Mesendoderm (in vitro differentiated cells): ENCODE measurements around the gene DXO.

ENCODE experiments used
- DNase-seq: peaks from one replicate; pipeline ENCODE4 v3.0.0; 2013
- H2AK5ac ChIP-seq: 2 replicates; pipeline ENCODE4 v1.6.1; 2013; ENCODE audit warnings: low read length, inconsistent platforms
- H2BK120ac ChIP-seq: 2 replicates; pipeline ENCODE4 v1.6.1; 2013; ENCODE audit warnings: low read depth, mild to moderate bottlenecking, low read length, moderate library complexity, mixed read lengths
- H2BK15ac ChIP-seq: replicated peaks from 2 replicates; pipeline ENCODE4 v1.6.1; 2013; ENCODE audit warnings: low read depth, mild to moderate bottlenecking, moderate library complexity
- H2BK5ac ChIP-seq: 2 replicates; pipeline ENCODE4 v1.6.1; 2013; ENCODE audit warnings: low read length, inconsistent platforms
- H3K18ac ChIP-seq: 2 replicates; pipeline ENCODE4 v1.6.1; 2013; ENCODE audit warnings: mild to moderate bottlenecking, low read length, mixed read lengths
- H3K23ac ChIP-seq: one replicate; pipeline ENCODE4 v1.6.1; 2013; ENCODE audit warnings: low read length
- H3K27ac ChIP-seq: 2 replicates; pipeline ENCODE4 v1.5.1; 2013; ENCODE audit warnings: low read depth, mild to moderate bottlenecking, inconsistent platforms, low read length, moderate library complexity
- H3K27me3 ChIP-seq: 2 replicates; pipeline ENCODE4 v1.6.1; 2013; ENCODE audit warnings: low read length, control low read depth, mild to moderate bottlenecking, inconsistent platforms; ENCODE audit not compliant: insufficient read depth, poor library complexity
- H3K36me3 ChIP-seq: 2 replicates; pipeline ENCODE4 v1.6.1; 2013; ENCODE audit warnings: low read length, inconsistent platforms; ENCODE audit not compliant: control insufficient read depth, insufficient read depth
- H3K4ac ChIP-seq: one replicate; pipeline ENCODE4 v1.6.1; 2013; ENCODE audit warnings: low read depth, mild to moderate bottlenecking, low read length, moderate library complexity
- H3K4me1 ChIP-seq: 2 replicates; pipeline ENCODE4 v1.6.1; 2013; ENCODE audit warnings: low read depth, low read length, inconsistent platforms; ENCODE audit not compliant: control insufficient read depth
- H3K4me2 ChIP-seq: 2 replicates; pipeline ENCODE4 v1.6.1; 2013; ENCODE audit warnings: low read length
- H3K4me3 ChIP-seq: 2 replicates; pipeline ENCODE4 v1.5.1; 2013; ENCODE audit warnings: mild to moderate bottlenecking, low read length
- H3K56ac ChIP-seq: one replicate; pipeline ENCODE4 v1.6.1; 2013; ENCODE audit warnings: low read length
- H3K79me1 ChIP-seq: 2 replicates; pipeline ENCODE4 v1.6.1; 2013; ENCODE audit warnings: low read length, inconsistent platforms
- H3K79me2 ChIP-seq: 2 replicates; pipeline ENCODE4 v1.6.1; 2013; ENCODE audit warnings: mild to moderate bottlenecking, low read length; ENCODE audit not compliant: control insufficient read depth, insufficient read depth
- H3K9ac ChIP-seq: 2 replicates; pipeline ENCODE4 v1.6.1; 2013; ENCODE audit warnings: low read length, inconsistent platforms
- H4K5ac ChIP-seq: one replicate; pipeline ENCODE4 v1.6.1; 2013; ENCODE audit warnings: low read length
- H4K8ac ChIP-seq: one replicate; pipeline ENCODE4 v1.6.1; 2013; ENCODE audit warnings: low read depth, mild to moderate bottlenecking, control low read depth, low read length, moderate library complexity
- WGBS: extraction: QIAGEN DNeasy Blood & Tissue Kit; methylation state at CpG from one replicate; pipeline ENCODE4 v1.1.7; 2013; ENCODE audit warnings: low lambda C conversion rate, missing lambda C conversion rate; ENCODE audit not compliant: insufficient coverage; ENCODE audit errors: extremely low coverage; 5-methylcytosine and 5-hydroxymethylcytosine counted together

Gene DXO

GRCh38 chr6:31947070-31947675 is 24.8 kb downstream of the DXO start:
- DNase-seq: no peak
- H3K4me1 ChIP-seq: no peaks in the 10 kb centered on the region
- no peaks in the 10 kb centered on the region for H3K79me2 ChIP-seq

GRCh38 chr6:31946370-31946885 is 25.5 kb downstream of the DXO start:
- Histone ChIP-seq H3K36me3 (no peaks in the 10 kb centered on the region), H3K56ac (no peak overlapping the region), H3K4ac (no peak overlapping the region), H3K79me1 (no peaks in the 10 kb centered on the region), H3K4me2 (no peak overlapping the region), H2AK5ac (no peak overlapping the region), H2BK15ac (no peak overlapping the region), H3K9ac (no peak overlapping the region), H2BK5ac (no peak overlapping the region), H3K79me2 (no peaks in the 10 kb centered on the region), H3K4me3 (no peak overlapping the region), H3K4me1 (no peaks in the 10 kb centered on the region), H4K5ac (no peak overlapping the region), H3K18ac (no peak overlapping the region), H4K8ac (no peak overlapping the region), H3K23ac (no peak overlapping the region), H3K27me3 (no peaks in the 10 kb centered on the region), H2BK120ac (no peak overlapping the region), H3K27ac (no peak overlapping the region)
- DNase-seq: no peak
- no CpG with 5 or more reads among the region's 11 CpGs for WGBS

More at GRCh38 chr6:31947070-31947675, 24.8 kb downstream of the DXO start:
- Histone ChIP-seq H3K79me1 (no peaks in the 10 kb centered on the region), H2BK5ac (no peak overlapping the region), H4K8ac (no peak overlapping the region), H3K27ac (no peak overlapping the region), H3K56ac (no peak overlapping the region), H3K23ac (no peak overlapping the region), H3K36me3 (no peaks in the 10 kb centered on the region), H3K4me3 (no peak overlapping the region), H4K5ac (no peak overlapping the region), H3K4me2 (no peak overlapping the region), H2AK5ac (no peak overlapping the region), H2BK120ac (no peak overlapping the region), H3K9ac (no peak overlapping the region), H2BK15ac (no peak overlapping the region), H3K4ac (no peak overlapping the region), H3K18ac (no peak overlapping the region), H3K27me3 (no peaks in the 10 kb centered on the region)
- no CpG with 5 or more reads among the region's 24 CpGs for WGBS

GRCh38 chr6:31945507-31946369 is 26.2 kb downstream of the DXO start, which contains the start of gene CFB:
Gene CFB (plus strand): TSS chr6:31946095. CDS start chr6:31946222, 127 bp downstream.
- Histone ChIP-seq H3K36me3 (no peaks in the 10 kb centered on the region), H4K8ac (no peak within 1 kb of the TSS), H2BK15ac (no peak within 1 kb of the TSS), H3K23ac (no peak within 1 kb of the TSS), H3K4ac (no peak within 1 kb of the TSS), H3K27me3 (no peaks in the 10 kb centered on the region), H3K4me1 (no peaks in the 10 kb centered on the region), H2BK5ac (no peak within 1 kb of the TSS), H3K79me1 (no peaks in the 10 kb centered on the region), H3K79me2 (no peaks in the 10 kb centered on the region), H3K9ac (no peak within 1 kb of the TSS), H3K56ac (no peak within 1 kb of the TSS), H2AK5ac (no peak within 1 kb of the TSS), H3K4me3 (no peak within 1 kb of the TSS), H2BK120ac (no peak within 1 kb of the TSS), H3K4me2 (no peak within 1 kb of the TSS), H3K18ac (no peak within 1 kb of the TSS), H3K27ac (no peak within 1 kb of the TSS), H4K5ac (no peak within 1 kb of the TSS)
- DNase-seq: peak; percentile 13
- WGBS: no CpG with 5 or more reads among the region's 11 CpGs

GRCh38 chr6:31945154-31945506 is 26.8 kb downstream of the DXO start:
- no peak for DNase-seq
- H3K4me3 ChIP-seq: no peak overlapping the region
- H3K27me3 ChIP-seq: no peaks in the 10 kb centered on the region
- H4K5ac ChIP-seq: no peak overlapping the region
- H3K9ac ChIP-seq: no peak overlapping the region
- H3K18ac ChIP-seq: no peak overlapping the region
- no peak overlapping the region for H2BK5ac ChIP-seq
- no peak overlapping the region for H4K8ac ChIP-seq
- WGBS: no CpG with 5 or more reads among the region's 9 CpGs
- no peak overlapping the region for H2AK5ac ChIP-seq
- H3K79me1 ChIP-seq: no peaks in the 10 kb centered on the region
- H3K4ac ChIP-seq: no peak overlapping the region
- H2BK15ac ChIP-seq: no peak overlapping the region
- H3K27ac ChIP-seq: no peak overlapping the region
- H3K79me2 ChIP-seq: no peaks in the 10 kb centered on the region
- no peaks in the 10 kb centered on the region for H3K4me1 ChIP-seq
- H2BK120ac ChIP-seq: no peak overlapping the region
- no peak overlapping the region for H3K23ac ChIP-seq
- H3K36me3 ChIP-seq: no peaks in the 10 kb centered on the region
- no peak overlapping the region for H3K4me2 ChIP-seq
- H3K56ac ChIP-seq: no peak overlapping the region

- Histone ChIP-seq H4K5ac (no peak overlapping the region), H2AK5ac (no peak overlapping the region), H2BK120ac (no peak overlapping the region), H2BK5ac (no peak overlapping the region), H2BK15ac (no peak overlapping the region), H3K79me1 (no peaks in the 10 kb centered on the region), H3K27ac (no peak overlapping the region), H3K36me3 (no peaks in the 10 kb centered on the region), H3K9ac (no peak overlapping the region), H3K79me2 (no peaks in the 10 kb centered on the region), H3K18ac (no peak overlapping the region), H3K4ac (no peak overlapping the region), H3K4me3 (no peak overlapping the region), H3K4me2 (no peak overlapping the region), H4K8ac (no peak overlapping the region), H3K4me1 (no peaks in the 10 kb centered on the region), H3K27me3 (no peaks in the 10 kb centered on the region), H3K56ac (no peak overlapping the region), H3K23ac (no peak overlapping the region)
- no peak for DNase-seq
- WGBS: no CpG with 5 or more reads among the region's 3 CpGs
These were observed 28.2 kb downstream of the DXO start for GRCh38 chr6:31943742-31944141.
